Thyroid gland (tissue), 4 donors: ENCODE measurements around the gene SCAMP3.
A peak's percentile ranks its signal among the peaks of the same experiment; 100 is the strongest.

Experiments
- POLR2A ChIP-seq, 2 donors: fragments of 450-650 bp; IDR thresholded peaks; one replicate each; pipeline ENCODE4 v1.6.1; 2017; ENCODE audit warnings: antibody characterized with exemption in 2 of 2, mild to moderate bottlenecking in 2 of 2, moderate library complexity in 1 of 2
- TF ChIP-seq, protein P1 (sequence below), 6 experiments: fragments of 200-600 bp in 3 of 6; fragments of 450-650 bp in 3 of 6; sonication (generic) in 3 of 6; IDR thresholded peaks; one replicate each; pipeline ENCODE4 v1.5.1; 2016 to 2019; ENCODE audit warnings: antibody characterized with exemption in 6 of 6, mild to moderate bottlenecking in 2 of 6, inconsistent platforms in 1 of 6, moderate library complexity in 1 of 6

DNA sequence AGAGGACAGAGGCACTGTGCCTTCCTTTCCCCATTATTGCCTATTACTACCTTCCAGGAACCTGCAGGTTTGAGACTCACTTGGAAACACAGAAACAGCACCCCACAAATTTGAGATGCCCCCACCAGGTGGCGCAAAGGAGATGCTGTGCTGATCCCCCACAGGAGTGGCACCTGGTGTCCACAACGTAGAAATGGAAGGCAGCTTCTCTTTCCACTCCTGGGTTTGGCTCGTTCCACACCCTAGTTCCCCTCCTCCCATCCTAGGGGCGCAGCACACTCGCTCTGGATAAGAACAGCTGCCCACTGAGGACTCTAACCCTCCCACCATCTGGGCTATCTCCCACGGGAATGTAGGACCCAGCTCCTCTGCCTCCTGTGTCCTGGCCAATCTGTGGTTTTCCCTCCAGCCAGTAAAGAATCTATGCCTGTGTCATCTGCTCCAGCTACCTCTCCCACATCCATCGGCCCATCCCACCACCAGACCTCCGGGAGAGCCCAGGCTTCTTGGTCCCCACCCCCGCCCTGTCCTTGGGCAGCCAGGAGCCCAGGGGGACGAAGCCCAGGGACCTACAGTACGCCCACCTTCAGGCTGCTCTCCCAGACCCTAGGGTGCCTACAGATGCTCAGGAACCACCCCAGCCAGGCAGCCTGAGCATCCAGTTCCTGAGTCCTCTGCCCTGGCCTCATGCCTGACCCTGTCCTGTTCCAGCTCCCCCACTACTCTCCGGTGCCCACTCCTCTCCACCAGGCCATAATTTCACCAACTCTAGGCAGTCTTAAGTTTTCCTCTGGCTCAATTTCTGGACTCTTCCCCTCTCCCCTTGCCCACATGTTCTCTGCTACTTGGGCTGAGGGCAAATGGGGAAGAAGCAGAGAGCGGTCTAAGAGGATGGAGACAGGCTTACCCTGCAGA lies 55.0 kb downstream of the SCAMP3 start:
- TF ChIP-seq, protein P1, sequence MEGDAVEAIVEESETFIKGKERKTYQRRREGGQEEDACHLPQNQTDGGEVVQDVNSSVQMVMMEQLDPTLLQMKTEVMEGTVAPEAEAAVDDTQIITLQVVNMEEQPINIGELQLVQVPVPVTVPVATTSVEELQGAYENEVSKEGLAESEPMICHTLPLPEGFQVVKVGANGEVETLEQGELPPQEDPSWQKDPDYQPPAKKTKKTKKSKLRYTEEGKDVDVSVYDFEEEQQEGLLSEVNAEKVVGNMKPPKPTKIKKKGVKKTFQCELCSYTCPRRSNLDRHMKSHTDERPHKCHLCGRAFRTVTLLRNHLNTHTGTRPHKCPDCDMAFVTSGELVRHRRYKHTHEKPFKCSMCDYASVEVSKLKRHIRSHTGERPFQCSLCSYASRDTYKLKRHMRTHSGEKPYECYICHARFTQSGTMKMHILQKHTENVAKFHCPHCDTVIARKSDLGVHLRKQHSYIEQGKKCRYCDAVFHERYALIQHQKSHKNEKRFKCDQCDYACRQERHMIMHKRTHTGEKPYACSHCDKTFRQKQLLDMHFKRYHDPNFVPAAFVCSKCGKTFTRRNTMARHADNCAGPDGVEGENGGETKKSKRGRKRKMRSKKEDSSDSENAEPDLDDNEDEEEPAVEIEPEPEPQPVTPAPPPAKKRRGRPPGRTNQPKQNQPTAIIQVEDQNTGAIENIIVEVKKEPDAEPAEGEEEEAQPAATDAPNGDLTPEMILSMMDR (IDR thresholded peaks at IDR 0.05), result peak; percentile 53 to 97 (median 82)
- TF ChIP-seq POLR2A (IDR thresholded peaks at IDR 0.05), result no peak
